Vagina (tissue), 2 donors: ENCODE data around the gene VWA5B2. TPM values are rescaled to one million over a fixed set of nuclear protein-coding genes. Genes with fewer than 3 reads are reported as not detected.
A peak's percentile ranks its signal among the peaks of the same experiment; 100 is the strongest.

ENCODE experiments used
- DNase-seq, 2 donors: peaks; one replicate each; pipeline ENCODE4 v3.0.0-alpha.2; 2017; ENCODE audit errors: extremely low spot score in 2 of 2
- H3K27ac ChIP-seq: fragments of 200-600 bp; sonication (generic); one replicate; pipeline ENCODE4 v1.5.1; 2019
- H3K27me3 ChIP-seq: fragments of 200-600 bp; sonication (generic); one replicate; pipeline ENCODE4 v1.5.1; 2019
- H3K36me3 ChIP-seq, 2 donors: fragments of 200-600 bp; sonication (generic); one replicate each; pipeline ENCODE4 v1.5.1; 2017 to 2019
- H3K4me1 ChIP-seq: fragments of 200-600 bp; sonication (generic); one replicate; pipeline ENCODE4 v1.5.1; 2019
- H3K4me3 ChIP-seq, 2 donors: fragments of 200-600 bp; sonication (generic); 1 replicate in 1 of 2; 2 replicates in 1 of 2; pipeline ENCODE4 v1.5.1; 2016 to 2019
- H3K9me3 ChIP-seq: fragments of 200-600 bp; sonication (generic); one replicate; pipeline ENCODE4 v1.5.1; 2019
- CTCF ChIP-seq, 3 experiments: fragments of 450-650 bp in 2 of 3; fragments of 200-600 bp in 1 of 3; sonication (generic) in 1 of 3; IDR thresholded peaks; one replicate each; pipeline ENCODE4 v1.5.1; 2017 to 2019; ENCODE audit warnings: antibody characterized with exemption in 3 of 3, mild to moderate bottlenecking in 2 of 3, moderate library complexity in 2 of 3
- POLR2A ChIP-seq, 2 donors: fragments of 450-650 bp; IDR thresholded peaks; one replicate each; pipeline ENCODE4 v1.6.1; 2017; ENCODE audit warnings: antibody characterized with exemption in 2 of 2, mild to moderate bottlenecking in 2 of 2, moderate library complexity in 2 of 2
- POLR2AphosphoS5 ChIP-seq, 2 donors: sonication (generic); formaldehyde crosslinking; IDR thresholded peaks; one replicate each; pipeline ENCODE4 v1.9.0; 2017; ENCODE audit warnings: antibody characterized with exemption in 2 of 2, mild to moderate bottlenecking in 2 of 2, low read depth in 1 of 2; ENCODE audit not compliant: insufficient read depth in 1 of 2
- intact Hi-C: fragments of 100-400 bp; cut with DNase I; formaldehyde crosslinking; loops from one replicate; pipeline ENCODE4 v1.15.1; 2023
- total RNA-seq: library from RNA; depleted of rRNA; stranded (reverse); fragments of >200 nt; gene quantifications from one replicate; pipeline ENCODE4 v1.2.3, GENCODE V29; 2016

VWA5B2 gene
- total RNA-seq, 1 donor from 2014 or later, result 0.98 TPM

DNA sequence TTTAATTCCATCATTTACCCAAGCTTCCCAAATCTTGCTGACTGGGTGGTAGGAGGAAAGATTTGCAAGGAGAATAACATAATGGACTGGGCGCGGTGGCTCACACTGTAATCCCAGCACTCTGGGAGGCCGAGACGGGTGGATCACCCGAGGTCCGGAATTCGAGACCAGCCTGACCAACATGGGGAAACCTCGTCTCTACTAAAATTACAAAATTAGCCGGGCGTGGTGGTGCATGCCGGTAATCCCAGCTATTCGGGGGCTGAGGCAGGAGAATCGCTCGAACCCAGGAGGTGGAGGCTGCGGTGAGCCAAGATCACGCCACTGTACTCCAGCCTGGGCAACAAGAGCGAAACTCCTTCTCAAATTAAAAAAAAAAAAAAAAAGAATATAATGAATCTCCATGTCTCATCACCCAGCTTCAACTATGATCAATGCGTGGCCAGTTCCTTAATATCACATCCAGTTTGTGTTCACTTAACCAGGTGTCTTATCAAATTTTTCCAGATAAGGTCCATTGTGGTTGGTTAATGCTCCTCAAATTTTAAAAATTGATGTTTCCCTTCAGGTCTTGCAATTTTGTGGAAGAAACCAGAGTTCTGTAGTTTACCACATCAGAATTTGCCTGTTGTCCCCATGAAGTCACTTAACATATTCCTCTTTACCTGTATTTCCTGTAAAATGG is 44.7 kb upstream of the VWA5B2 start:
- H3K4me3 ChIP-seq, result no peak overlapping the region
- intact Hi-C loops, result loop anchor here (5.0 to 10.0 kb wide), 2 partner anchors 47 to 150 kb away; partner anchors contain the start of genes EIF2B5 and FAM131A
- peaks cover 33% of the 10 kb centered on the region for H3K4me1 ChIP-seq
- peaks cover 0 to 58% of the 10 kb centered on the region in 2 donors for H3K36me3 ChIP-seq
- no peaks in the 10 kb centered on the region for H3K27me3 ChIP-seq
- H3K27ac ChIP-seq, result peak overlapping the region; percentile 74
- TF ChIP-seq POLR2AphosphoS5 (IDR thresholded peaks at IDR 0.05; ENCODE audit: insufficient read depth in 1 of 2, low read depth in 1 of 2), result no peak
- TF ChIP-seq POLR2A (IDR thresholded peaks at IDR 0.05), result no peak
- no peak for TF ChIP-seq CTCF (IDR thresholded peaks at IDR 0.05)
- no peaks in the 10 kb centered on the region for H3K9me3 ChIP-seq
- DNase-seq, result no peak

DNA sequence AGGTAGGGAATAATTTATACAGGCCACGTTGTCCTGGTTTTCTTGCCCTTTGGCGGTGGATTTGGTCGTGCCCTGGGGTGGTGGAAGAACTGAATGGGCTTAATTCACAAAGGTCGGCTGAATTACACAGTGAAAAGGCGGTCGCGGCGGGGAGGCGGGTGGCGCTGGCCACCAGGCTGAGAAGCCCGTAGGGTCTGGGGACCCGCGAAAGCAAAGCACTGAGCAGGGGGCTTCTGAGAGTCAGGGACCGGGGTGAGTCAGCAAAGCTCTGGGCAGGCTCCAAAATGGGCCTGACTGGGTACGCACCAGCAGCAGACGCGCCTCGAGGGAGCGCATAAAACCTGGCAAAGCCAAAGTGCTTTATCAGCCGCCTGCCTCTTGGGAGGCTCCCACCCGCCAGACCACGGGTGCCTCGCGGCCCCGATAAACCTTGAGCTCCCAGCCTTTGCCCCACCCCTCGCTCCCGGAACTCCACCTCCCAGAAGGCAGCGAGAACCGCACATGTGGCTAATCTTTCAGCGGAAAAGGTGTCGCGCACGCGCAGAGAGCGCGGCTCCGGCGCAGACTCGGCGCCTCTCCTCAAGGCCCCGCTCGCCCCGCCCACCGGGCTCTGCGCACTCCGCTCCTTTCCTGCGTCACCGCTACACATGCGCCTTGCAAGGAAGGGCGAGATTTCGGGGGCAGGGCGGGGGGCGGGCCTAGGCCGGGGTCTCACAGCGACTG is 43.8 kb upstream of the VWA5B2 start:
- no peak for TF ChIP-seq POLR2A (IDR thresholded peaks at IDR 0.05)
- TF ChIP-seq POLR2AphosphoS5 (IDR thresholded peaks at IDR 0.05; ENCODE audit: insufficient read depth in 1 of 2, low read depth in 1 of 2), result peak in 1 of 2 donors; percentile 99
- TF ChIP-seq CTCF (IDR thresholded peaks at IDR 0.05), result no peak
- Histone ChIP-seq H3K4me1 (peaks cover 33% of the 10 kb centered on the region), H3K27me3 (no peaks in the 10 kb centered on the region), H3K4me3 (peak overlapping the region; percentile 97 to 98), H3K36me3 (peaks cover 0 to 58% of the 10 kb centered on the region in 2 donors), H3K9me3 (no peaks in the 10 kb centered on the region), H3K27ac (peak overlapping the region; percentile 74)
- DNase-seq, result peak; percentile 99 to 100
- intact Hi-C loops, result loop anchor here (5.0 to 10.0 kb wide), 2 partner anchors 48 to 149 kb away; partner anchors contain the start of genes EIF2B5 and FAM131A

GRCh38 chr3:184186184-184186901 is 43.0 kb upstream of the VWA5B2 start, which contains the start of gene ABCF3:
TSS of gene ABCF3 (plus strand) at chr3:184186199. CDS start at chr3:184186208, 9 bp downstream.
- Histone ChIP-seq H3K4me1 (peaks cover 33% of the 10 kb centered on the region), H3K9me3 (no peaks in the 10 kb centered on the region), H3K27me3 (no peaks in the 10 kb centered on the region), H3K36me3 (peaks cover 0 to 58% of the 10 kb centered on the region in 2 donors), H3K27ac (peak within 1 kb of the TSS; percentile 74), H3K4me3 (peak within 1 kb of the TSS; percentile 97 to 98)
- peak in 1 of 2 donors; percentile 90 for DNase-seq
- TF ChIP-seq POLR2A (IDR thresholded peaks at IDR 0.05) (peak in 1 of 2 donors; percentile 72), CTCF (IDR thresholded peaks at IDR 0.05) (no peak), POLR2AphosphoS5 (IDR thresholded peaks at IDR 0.05; ENCODE audit: insufficient read depth in 1 of 2, low read depth in 1 of 2) (peak; percentile 1 to 92)
- intact Hi-C loops, result loop anchor here (5.0 to 10.0 kb wide), 2 partner anchors 49 to 148 kb away; partner anchors contain the start of genes EIF2B5 and FAM131A

DNA sequence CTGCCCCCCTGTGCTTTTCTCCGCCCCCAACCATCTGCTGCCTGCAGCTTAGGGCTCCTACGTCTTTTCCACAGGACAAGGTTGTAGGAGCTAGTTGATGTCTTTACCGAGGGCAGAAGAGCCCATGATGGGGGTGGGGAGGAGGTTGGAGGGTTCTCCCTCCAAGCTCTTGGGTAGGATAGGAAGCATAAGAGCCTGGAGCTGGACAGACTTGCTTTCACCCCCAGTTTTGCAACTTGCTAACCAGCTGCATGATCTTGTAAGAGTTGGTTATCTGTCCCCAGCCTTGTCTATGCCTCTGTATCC is 42.5 kb upstream of the VWA5B2 start:
- intact Hi-C loops, result loop anchor here (5.0 to 10.0 kb wide), 2 partner anchors 50 to 148 kb away; partner anchors contain the start of genes EIF2B5 and FAM131A
- no peak for DNase-seq
- peaks cover 0 to 58% of the 10 kb centered on the region in 2 donors for H3K36me3 ChIP-seq
- peak overlapping the region; percentile 71 for H3K27ac ChIP-seq
- peak overlapping the region; percentile 97 to 98 for H3K4me3 ChIP-seq
- peaks cover 33% of the 10 kb centered on the region for H3K4me1 ChIP-seq
- H3K27me3 ChIP-seq, result no peaks in the 10 kb centered on the region
- H3K9me3 ChIP-seq, result no peaks in the 10 kb centered on the region
- no peak for TF ChIP-seq POLR2AphosphoS5 (IDR thresholded peaks at IDR 0.05; ENCODE audit: insufficient read depth in 1 of 2, low read depth in 1 of 2)
- no peak for TF ChIP-seq POLR2A (IDR thresholded peaks at IDR 0.05)
- TF ChIP-seq CTCF (IDR thresholded peaks at IDR 0.05), result no peak
